Calu3 (cell line): ENCODE results near the gene RCOR1. TPM values are rescaled to one million over a fixed set of nuclear protein-coding genes. Genes with fewer than 3 reads are reported as not detected.

Source experiments
- BruUV-seq: library from RNA; stranded (reverse); fragments of 400-500 nt; replicated peaks from 2 replicates; lab custom pipeline; 2021; lab: Mats Ljungman, UMichigan
- CTCF ChIA-PET: fragments of 300-600 bp; sonication (Branson Sonifier 250); formaldehyde crosslinking; loops from one replicate; lab custom pipeline; 2022; ENCODE audit warnings: antibody characterized with exemption; lab: Charles Lee
- DNase-seq: peaks from one replicate; pipeline ENCODE4 v3.0.0; 2022
- H3K27ac Mint-ChIP-seq: one replicate; pipeline ENCODE4 v1.8.0; 2022; ENCODE audit warnings: mixed read lengths; ENCODE audit not compliant: unreplicated experiment
- H3K27me3 Mint-ChIP-seq: one replicate; pipeline ENCODE4 v1.8.0; 2022; ENCODE audit warnings: mixed read lengths; ENCODE audit not compliant: unreplicated experiment
- H3K36me3 Mint-ChIP-seq: one replicate; pipeline ENCODE4 v1.8.0; 2022; ENCODE audit warnings: mild to moderate bottlenecking, moderate library complexity, mixed read lengths; ENCODE audit not compliant: insufficient read depth, unreplicated experiment
- H3K4me1 Mint-ChIP-seq: one replicate; pipeline ENCODE4 v1.8.0; 2022; ENCODE audit warnings: mild to moderate bottlenecking, low read depth, mixed read lengths; ENCODE audit not compliant: unreplicated experiment
- H3K4me3 Mint-ChIP-seq: one replicate; pipeline ENCODE4 v1.8.0; 2022; ENCODE audit warnings: mild to moderate bottlenecking, low read depth, moderate library complexity, mixed read lengths; ENCODE audit not compliant: unreplicated experiment
- H3K9me3 Mint-ChIP-seq: one replicate; pipeline ENCODE4 v1.8.0; 2022; ENCODE audit warnings: low read depth, mixed read lengths; ENCODE audit not compliant: unreplicated experiment
- intact Hi-C: fragments of 100-400 bp; cut with micrococcal nuclease; formaldehyde crosslinking; loops from one replicate; pipeline ENCODE4 v1.10.0; 2022; ENCODE audit not compliant: unreplicated experiment
- total RNA-seq: library from RNA; stranded (reverse); gene quantifications from 2 replicates; pipeline ENCODE4 v1.2.3, GENCODE V29; 2022
- TF ChIP-seq, protein P1 (sequence below): fragments of 200-600 bp; IDR thresholded peaks from one replicate; pipeline ENCODE4 v1.8.0; 2022; ENCODE audit warnings: antibody characterized with exemption; ENCODE audit not compliant: unreplicated experiment

RCOR1 gene
- total RNA-seq, 1 experiment from 2014 or later, result 28.6 TPM

DNA sequence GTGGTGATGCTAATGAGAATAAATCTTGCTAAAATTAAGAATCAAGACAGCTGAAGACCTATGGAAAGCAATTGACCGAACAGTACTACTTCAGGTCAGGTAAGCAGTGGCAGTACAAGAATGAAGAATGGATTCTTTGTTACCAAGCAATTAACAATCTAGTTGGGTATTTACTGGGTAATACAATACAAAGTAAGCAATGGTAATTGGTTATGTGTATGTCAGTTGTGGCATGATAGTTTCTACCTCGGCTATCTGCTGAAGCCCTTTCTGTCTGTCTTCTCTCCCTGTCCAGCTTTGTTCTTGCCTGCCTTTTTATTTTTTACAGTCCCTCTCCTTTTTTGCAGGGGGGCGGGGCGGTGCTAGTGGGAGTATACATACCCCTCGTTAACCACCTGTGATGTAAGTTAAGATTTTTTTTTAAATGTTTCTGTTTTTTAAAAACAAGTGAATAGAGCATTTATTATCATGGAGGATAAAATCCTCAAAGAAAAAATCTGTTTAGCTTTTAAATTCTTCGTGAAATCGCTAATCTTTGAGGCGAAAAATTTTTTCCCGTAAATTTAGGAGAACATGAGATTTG is 75.9 kb downstream of the RCOR1 start:
- no peak overlapping the region for H3K4me3 Mint-ChIP-seq
- H3K36me3 Mint-ChIP-seq, result peaks cover 3% of the 10 kb centered on the region
- no TSS peak for BruUV-seq
- H3K27ac Mint-ChIP-seq, result no peak overlapping the region
- DNase-seq, result no peak
- peaks cover 34% of the 10 kb centered on the region for H3K4me1 Mint-ChIP-seq
- intact Hi-C loops, result no loop called here
- TF ChIP-seq, protein P1, sequence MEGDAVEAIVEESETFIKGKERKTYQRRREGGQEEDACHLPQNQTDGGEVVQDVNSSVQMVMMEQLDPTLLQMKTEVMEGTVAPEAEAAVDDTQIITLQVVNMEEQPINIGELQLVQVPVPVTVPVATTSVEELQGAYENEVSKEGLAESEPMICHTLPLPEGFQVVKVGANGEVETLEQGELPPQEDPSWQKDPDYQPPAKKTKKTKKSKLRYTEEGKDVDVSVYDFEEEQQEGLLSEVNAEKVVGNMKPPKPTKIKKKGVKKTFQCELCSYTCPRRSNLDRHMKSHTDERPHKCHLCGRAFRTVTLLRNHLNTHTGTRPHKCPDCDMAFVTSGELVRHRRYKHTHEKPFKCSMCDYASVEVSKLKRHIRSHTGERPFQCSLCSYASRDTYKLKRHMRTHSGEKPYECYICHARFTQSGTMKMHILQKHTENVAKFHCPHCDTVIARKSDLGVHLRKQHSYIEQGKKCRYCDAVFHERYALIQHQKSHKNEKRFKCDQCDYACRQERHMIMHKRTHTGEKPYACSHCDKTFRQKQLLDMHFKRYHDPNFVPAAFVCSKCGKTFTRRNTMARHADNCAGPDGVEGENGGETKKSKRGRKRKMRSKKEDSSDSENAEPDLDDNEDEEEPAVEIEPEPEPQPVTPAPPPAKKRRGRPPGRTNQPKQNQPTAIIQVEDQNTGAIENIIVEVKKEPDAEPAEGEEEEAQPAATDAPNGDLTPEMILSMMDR, result no peak
- CTCF ChIA-PET, result no interaction called here
- no peaks in the 10 kb centered on the region for H3K9me3 Mint-ChIP-seq
- H3K27me3 Mint-ChIP-seq, result no peaks in the 10 kb centered on the region

DNA sequence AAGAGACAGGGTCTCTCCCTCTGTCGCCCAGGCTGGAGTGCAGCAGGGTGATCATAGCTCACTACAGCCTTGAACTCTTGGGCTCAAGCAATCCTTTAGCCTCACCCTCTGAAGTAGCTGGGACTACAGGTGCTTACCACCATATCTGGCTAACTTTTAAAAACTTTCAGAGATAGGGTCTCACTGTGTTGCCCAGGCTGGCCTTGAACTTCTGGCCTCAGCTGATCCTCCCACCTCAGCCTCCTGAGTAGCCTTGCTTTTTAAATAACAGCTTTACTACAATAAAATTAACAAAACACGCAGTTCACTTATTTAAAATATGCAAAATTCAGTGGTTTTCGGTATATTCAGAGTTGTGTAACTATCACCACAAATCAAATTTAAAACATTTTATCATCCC is 79.0 kb downstream of the RCOR1 start:
- DNase-seq, result no peak
- Mint-ChIP-seq H3K27me3 (no peaks in the 10 kb centered on the region), H3K4me1 (peaks cover 17% of the 10 kb centered on the region), H3K9me3 (no peaks in the 10 kb centered on the region), H3K27ac (no peak overlapping the region), H3K36me3 (no peaks in the 10 kb centered on the region), H3K4me3 (no peak overlapping the region)
- intact Hi-C loops, result no loop called here
- BruUV-seq, result no TSS peak
- CTCF ChIA-PET, result no interaction called here
- TF ChIP-seq, protein P1, result no peak

DNA sequence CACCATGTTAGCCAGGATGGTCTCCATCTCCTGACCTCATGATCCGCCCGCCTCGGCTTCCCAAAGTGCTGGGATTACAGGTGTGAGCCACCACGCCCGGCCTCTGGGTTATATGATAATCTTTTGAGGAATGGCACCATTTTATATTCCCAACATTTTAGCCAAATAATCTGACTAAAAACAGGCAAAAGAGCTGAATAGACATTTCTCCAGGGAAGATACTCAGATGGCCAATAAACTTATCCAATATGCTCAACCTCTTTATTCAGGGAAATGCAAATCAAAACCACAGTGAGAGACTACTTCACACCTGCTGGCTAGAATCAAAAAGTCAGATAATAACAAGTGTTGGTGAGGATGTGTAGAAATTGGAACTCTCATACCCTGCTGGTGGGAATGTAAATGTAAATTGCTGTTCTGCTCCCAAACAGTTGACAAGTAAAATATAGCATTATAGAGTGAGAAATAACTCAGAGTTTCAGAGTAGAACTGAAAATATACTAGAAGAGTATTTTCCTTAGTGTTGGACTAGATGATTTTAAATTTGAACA is 80.0 kb downstream of the RCOR1 start:
- Mint-ChIP-seq H3K4me1 (peaks cover 12% of the 10 kb centered on the region), H3K9me3 (no peaks in the 10 kb centered on the region), H3K27me3 (no peaks in the 10 kb centered on the region), H3K27ac (no peak overlapping the region), H3K36me3 (no peaks in the 10 kb centered on the region), H3K4me3 (no peak overlapping the region)
- intact Hi-C loops, result no loop called here
- no peak for DNase-seq
- CTCF ChIA-PET, result no interaction called here
- TF ChIP-seq, protein P1, result no peak
- BruUV-seq, result no TSS peak

DNA sequence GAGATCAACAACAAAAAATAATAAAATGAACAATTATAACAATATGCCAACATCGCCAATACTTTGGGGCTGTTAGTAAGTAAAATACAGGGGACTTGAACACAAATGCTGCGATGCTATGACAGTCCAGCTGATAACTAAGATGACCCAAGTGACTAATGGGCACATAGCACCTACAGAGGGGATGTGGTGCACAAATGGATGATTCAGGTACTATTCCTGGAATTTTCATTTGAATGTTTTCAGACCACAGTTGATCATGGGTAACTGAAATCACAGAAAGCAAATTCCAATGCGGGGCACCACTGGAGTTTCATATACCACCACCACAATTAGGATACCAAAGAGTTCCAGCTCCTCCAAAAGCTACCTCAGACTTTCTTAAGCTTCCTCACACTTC is 82.9 kb downstream of the RCOR1 start:
- TF ChIP-seq, protein P1, result no peak
- CTCF ChIA-PET, result no interaction called here
- intact Hi-C loops, result no loop called here
- Mint-ChIP-seq H3K27ac (no peak overlapping the region), H3K27me3 (no peaks in the 10 kb centered on the region), H3K4me3 (no peak overlapping the region), H3K36me3 (peaks cover 5% of the 10 kb centered on the region), H3K4me1 (no peaks in the 10 kb centered on the region), H3K9me3 (no peaks in the 10 kb centered on the region)
- no peak for DNase-seq
- BruUV-seq, result no TSS peak
